ENCODE data around the gene DESI1.

DNA sequence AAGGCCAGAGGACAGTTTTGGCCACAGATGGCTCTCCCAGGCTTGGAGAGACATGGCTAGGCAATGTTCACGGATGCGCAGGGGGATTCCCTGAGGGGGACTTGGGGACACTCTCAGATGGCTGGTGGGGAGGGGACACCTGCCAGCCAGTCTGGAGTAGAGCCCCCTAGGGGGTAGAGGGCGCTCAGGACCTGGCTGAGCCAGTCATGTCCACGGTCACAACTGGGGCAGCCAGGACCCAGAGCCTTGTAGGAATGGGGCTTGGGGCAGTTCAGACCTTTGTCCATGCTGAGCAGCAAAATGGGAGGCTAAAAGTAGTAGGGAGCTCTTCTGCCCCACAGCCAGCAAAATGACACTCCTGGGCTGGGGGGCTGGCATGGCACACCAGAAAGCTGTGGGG, 58.4 kb downstream of the DESI1 start:
- TF ChIP-seq, protein P1, sequence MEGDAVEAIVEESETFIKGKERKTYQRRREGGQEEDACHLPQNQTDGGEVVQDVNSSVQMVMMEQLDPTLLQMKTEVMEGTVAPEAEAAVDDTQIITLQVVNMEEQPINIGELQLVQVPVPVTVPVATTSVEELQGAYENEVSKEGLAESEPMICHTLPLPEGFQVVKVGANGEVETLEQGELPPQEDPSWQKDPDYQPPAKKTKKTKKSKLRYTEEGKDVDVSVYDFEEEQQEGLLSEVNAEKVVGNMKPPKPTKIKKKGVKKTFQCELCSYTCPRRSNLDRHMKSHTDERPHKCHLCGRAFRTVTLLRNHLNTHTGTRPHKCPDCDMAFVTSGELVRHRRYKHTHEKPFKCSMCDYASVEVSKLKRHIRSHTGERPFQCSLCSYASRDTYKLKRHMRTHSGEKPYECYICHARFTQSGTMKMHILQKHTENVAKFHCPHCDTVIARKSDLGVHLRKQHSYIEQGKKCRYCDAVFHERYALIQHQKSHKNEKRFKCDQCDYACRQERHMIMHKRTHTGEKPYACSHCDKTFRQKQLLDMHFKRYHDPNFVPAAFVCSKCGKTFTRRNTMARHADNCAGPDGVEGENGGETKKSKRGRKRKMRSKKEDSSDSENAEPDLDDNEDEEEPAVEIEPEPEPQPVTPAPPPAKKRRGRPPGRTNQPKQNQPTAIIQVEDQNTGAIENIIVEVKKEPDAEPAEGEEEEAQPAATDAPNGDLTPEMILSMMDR (IDR thresholded peaks at IDR 0.05) = no peak
- TF ChIP-seq POLR2A (IDR thresholded peaks at IDR 0.05) = no peak

Data from thyroid gland (tissue), 4 donors.